Measurements from ENCODE around the gene CLEC9A.

DNA sequence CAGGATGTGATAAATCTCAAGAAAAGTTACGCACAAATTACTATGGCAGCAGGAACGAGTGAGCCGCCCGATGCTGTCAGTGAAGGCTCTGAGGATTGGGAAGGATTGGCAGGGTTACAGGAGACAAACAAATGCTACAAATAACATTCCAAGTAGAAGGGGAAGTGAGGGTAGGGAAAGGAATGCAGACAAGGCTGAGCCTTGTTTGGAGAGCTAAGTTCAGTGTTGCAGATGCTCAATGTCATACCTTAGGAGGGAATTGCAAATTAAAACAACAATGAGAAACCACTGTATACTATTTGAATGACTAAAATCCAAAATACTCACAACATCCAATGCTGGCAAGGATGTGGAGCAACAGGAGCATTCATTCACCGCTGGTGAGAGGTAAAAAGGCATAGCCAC is 1.3 kb downstream of the CLEC9A start:
- TF ChIP-seq CHD2 (IDR thresholded peaks at IDR 0.05; ENCODE audit: low read length) (no peak), CEBPB (IDR thresholded peaks at IDR 0.05; ENCODE audit: low read depth, low read length) (no peak), SIN3A (conservative IDR thresholded peaks at IDR 0.05 in 1 of 2, IDR thresholded peaks at IDR 0.05 in 1 of 2; ENCODE audit: low read depth in 1 of 2, low read length in 2 of 2) (no peak), POLR2AphosphoS5 (IDR thresholded peaks at IDR 0.05; ENCODE audit: low read depth, low read length) (no peak), CTCF (IDR thresholded peaks at IDR 0.05; ENCODE audit: control extremely low read depth in 1 of 3, insufficient read depth in 1 of 3, low read depth in 1 of 3, low read length in 3 of 3) (no peak), ZNF274 (IDR thresholded peaks at IDR 0.05; ENCODE audit: borderline replicate concordance, extremely low read depth, low read length) (no peak), TAF1 (IDR thresholded peaks at IDR 0.05; ENCODE audit: low read depth, low read length) (no peak), SUZ12 (IDR thresholded peaks at IDR 0.05; ENCODE audit: low read length) (no peak)
